HG03045 (cell line): Measurements from ENCODE around the gene GGTLC2.

ENCODE experiments used
- ATAC-seq: cut with Tn5 transposase; IDR thresholded peaks from one replicate; pipeline ENCODE4 v1.9.1; 2021; ENCODE audit warnings: mild to moderate bottlenecking, moderate library complexity; ENCODE audit not compliant: unreplicated experiment

GGTLC2 gene

DNA sequence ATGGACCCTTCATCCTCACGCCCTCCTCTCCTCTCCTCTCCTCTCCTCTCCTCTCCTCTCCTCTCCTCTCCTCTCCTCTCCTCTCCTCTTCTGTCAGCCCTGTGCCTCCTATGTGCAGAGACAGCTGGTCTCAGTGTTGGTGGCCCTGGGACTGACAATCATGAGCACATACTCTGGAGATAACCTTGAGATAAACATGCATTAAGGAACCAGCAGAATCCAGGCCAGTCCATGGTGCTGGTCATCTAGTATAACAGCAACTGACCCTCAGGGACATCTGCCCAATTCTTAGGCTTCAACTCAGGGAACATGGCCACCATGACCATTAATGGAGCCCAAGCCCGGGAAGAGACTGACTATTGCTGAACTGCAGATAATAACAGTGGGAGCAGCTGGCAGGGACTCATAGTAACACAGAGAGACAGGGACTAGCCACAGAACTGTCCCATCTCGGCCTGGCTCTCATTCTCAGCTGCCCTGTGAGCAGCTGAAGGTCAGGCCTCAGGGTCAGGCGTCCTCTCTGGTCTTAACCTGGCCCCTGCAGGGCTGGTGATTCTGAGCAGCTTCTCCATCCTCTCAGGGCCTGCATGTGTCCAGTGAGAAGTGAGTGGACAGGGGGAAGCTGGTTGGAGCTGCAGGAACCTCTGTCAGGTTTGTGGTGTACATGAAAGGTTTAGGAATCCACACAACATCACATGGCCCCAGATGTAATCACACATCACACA, 45.4 kb downstream of the GGTLC2 start:
- no peak for ATAC-seq

DNA sequence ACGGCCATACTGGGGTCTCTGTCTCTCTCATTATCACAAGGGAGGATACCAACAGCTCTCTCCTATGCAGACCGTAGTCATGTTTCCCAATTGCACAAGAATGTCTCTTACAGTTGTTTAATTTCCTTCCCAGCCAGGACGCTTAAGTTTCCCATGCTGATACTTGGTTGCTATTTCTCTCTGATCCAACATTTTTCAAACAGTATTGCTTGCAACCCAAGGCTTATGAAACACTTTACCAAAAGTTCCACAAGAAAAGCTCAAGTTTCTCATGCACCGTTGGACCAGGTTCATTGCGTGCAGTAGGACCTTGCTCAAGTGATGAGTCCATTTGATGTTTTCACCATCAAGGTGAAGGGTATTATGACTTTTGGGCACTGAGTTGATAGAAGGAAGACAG, 46.6 kb downstream of the GGTLC2 start:
- no peak for ATAC-seq

DNA sequence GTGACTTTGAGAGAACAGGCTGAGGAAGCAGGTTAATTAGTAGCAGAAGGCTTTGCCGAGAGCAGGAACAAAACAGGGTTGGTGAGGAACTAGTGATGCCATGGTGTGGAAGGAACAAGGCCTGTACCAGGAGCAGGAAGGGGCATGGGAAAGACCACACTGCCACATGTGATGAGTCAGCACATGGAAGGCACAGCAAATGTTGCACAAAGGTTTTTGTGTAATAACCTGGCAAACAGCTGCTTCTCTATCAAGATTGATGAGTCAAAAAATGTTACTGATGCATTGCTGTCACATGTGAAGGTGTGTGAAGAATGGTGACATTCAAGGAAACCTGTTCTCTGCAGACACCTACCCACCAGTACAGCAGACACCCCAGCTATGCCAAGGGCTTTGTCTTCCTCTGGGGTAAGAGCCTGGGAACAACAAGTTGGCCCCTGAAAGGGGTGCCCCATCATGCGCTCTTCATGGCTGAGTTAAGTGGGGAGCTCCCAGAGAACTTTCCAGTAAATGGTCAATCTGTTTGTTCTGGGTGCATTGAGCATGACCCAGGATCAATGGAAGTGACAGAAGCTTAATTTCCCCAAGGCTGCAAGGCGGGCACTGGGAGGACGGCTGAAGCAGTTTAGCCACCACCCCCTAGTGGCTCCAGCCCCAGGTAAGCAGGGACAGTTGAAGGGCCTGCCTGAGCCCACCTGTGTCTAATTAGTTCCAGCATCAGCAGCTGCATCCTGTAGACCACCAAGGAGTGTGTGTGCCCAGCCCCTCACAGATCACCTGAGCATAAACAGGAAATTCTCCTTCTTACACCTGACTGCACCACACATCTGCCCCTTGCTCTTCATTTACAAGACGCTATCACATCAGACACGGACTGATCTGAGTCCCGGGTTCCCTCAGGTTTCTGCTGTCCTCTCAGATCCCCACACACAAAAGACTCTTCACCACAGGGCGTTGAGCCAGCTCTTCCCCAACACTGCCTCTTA, 47.6 kb downstream of the GGTLC2 start:
- no peak for ATAC-seq

DNA sequence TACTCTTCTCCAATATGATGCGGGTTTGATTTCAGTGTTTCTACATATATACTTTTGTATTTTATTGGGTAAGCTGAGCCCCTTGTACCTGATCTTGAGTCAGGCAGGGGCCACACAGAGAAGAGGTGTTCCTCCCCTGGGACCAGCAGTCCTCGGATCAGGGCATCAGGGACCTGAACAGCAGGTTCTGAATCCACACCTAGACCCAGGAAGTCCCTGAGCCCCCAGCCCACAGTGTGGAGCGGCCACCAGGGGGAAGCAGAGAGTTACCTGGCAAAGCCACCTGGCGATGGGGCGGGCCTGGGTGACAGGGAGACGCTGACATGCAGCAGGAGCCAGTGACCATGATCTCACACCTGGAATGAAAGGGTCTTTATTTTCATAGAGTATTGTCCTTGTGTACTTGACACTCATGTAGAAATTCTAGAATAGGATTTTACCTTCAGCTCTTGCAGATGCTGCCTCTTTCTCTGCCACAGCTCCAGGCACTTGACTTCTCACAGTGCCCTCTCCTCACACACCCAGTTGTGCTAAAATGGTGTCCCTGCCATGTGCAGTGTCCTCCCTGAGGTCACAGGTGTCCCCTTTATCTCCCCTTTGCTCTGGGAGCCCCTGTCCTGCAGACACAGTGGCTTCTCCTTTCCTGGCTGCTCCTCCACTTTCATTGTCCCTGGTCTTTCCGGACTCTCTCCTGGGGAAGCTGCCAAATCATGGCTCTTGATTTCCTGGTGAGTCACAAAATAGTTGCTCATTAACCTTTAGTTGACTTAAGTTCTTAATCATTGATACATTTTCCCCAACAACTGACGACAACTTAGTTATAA, 48.5 kb downstream of the GGTLC2 start:
- ATAC-seq = no peak

DNA sequence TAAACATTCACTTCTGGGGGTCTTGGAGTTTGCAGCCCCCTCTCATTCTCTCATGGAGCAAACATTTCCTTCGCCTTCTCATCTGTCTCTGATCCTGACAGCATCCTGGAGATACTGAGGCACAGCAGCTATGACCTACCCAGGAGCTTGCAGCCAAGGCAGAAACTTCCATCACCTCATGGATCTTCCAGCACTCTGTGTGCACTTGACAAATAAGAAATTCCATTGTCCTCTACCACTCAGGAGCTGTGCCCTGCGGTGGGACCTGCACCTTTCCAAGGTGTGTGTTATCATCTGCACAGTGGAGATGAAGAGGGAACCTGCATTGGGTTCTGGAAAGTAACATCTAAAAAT, 49.1 kb downstream of the GGTLC2 start:
- no peak for ATAC-seq

DNA sequence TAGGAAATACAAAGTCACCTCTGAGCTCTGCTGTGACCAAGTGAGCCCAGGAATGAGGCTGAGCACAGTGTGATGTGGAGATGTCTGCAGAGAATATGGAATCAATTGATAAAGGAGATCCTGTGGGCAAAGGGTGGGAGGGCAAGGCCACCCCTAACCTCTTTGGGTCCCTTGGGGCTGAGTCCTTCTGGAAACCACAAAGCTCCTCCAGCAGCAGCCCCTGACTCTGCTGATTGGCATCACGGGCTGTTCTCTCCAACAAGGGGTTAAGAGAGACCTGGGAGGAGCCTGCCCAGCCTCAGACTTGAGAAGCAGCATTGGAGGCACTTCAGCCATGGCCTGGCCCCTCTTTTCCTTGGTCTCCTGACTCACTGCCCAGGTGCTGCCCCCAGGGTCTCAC, 49.7 kb downstream of the GGTLC2 start:
- ATAC-seq = no peak

DNA sequence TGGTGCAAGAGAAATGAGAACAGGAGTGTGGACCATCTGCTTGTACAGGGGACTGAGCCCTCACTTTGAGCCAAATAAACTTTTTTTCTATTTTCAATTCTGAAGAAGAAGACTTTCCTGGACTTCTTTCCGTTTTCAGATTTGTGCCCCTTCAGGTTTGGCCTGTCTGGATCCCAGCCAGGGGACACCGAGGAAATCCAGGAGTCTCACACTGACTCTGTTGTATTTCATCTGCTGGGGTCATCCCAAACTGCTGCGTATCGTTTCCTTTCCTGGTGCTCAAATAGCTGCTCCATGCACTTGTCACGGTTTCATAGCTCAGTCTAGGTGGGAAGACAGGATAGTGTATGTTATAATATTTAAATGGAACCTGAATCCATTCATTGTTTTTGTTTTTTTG, 51.7 kb downstream of the GGTLC2 start:
- ATAC-seq = no peak
